ENCODE results near the gene ELOVL6. TPM values are rescaled to one million over a fixed set of nuclear protein-coding genes. Genes with fewer than 3 reads are reported as not detected.
A peak's percentile ranks its signal among the peaks of the same experiment; 100 is the strongest.

Gene ELOVL6
- total RNA-seq, 1 experiment from 2014 or later = 9.5 TPM

DNA sequence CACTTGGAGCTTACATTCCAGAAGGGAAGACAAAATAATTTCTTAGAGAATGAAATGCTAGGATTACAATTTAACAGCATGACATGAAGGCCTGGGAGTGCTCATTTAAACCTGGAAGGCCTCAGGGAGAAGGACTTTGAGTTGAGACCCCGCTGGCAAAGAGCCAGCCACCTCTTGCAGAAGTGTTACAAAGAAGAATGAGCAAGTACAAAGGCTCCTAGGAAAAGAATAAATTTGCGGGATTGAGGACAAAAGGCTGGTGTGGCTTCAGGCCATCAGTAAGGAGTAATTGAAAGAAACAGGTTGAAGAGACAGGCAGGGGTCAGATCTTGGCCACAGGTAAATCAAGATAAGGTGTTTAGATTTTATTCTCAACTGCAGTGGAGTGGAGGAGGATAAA, 3.1 kb upstream of the ELOVL6 start:
- ChIA-PET POLR2A (no interaction called here), CTCF (no interaction called here)
- H3K27me3 Mint-ChIP-seq (ENCODE audit: insufficient read depth, unreplicated experiment) = no peaks in the 10 kb centered on the region
- no peaks in the 10 kb centered on the region for H3K27me3 ChIP-seq (replicated peaks; ENCODE audit: control insufficient read depth, insufficient read depth, low read length)
- no TSS peak for BruUV-seq (replicated peaks)
- no peaks in the 10 kb centered on the region for H3K4me1 ChIP-seq
- no peaks in the 10 kb centered on the region for H3K36me3 Mint-ChIP-seq (ENCODE audit: insufficient read depth, unreplicated experiment)
- no peaks in the 10 kb centered on the region for H3K4me1 Mint-ChIP-seq (ENCODE audit: low read depth, unreplicated experiment)
- no peak overlapping the region for H3K4me3 ChIP-seq (ENCODE audit: low read depth, low read length)
- no peak overlapping the region for H3K4me3 Mint-ChIP-seq (ENCODE audit: unreplicated experiment)
- TF ChIP-seq, protein P1, sequence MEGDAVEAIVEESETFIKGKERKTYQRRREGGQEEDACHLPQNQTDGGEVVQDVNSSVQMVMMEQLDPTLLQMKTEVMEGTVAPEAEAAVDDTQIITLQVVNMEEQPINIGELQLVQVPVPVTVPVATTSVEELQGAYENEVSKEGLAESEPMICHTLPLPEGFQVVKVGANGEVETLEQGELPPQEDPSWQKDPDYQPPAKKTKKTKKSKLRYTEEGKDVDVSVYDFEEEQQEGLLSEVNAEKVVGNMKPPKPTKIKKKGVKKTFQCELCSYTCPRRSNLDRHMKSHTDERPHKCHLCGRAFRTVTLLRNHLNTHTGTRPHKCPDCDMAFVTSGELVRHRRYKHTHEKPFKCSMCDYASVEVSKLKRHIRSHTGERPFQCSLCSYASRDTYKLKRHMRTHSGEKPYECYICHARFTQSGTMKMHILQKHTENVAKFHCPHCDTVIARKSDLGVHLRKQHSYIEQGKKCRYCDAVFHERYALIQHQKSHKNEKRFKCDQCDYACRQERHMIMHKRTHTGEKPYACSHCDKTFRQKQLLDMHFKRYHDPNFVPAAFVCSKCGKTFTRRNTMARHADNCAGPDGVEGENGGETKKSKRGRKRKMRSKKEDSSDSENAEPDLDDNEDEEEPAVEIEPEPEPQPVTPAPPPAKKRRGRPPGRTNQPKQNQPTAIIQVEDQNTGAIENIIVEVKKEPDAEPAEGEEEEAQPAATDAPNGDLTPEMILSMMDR (IDR thresholded peaks at IDR 0.05; ENCODE audit: insufficient read depth in 1 of 2, low read depth in 1 of 2, low read length in 1 of 2, severe bottlenecking in 1 of 2, unreplicated experiment in 1 of 2) = no peak
- H3K9me3 Mint-ChIP-seq (ENCODE audit: unreplicated experiment) = no peaks in the 10 kb centered on the region
- H3K27ac Mint-ChIP-seq (ENCODE audit: unreplicated experiment) = no peak overlapping the region
- H3K36me3 ChIP-seq (ENCODE audit: control insufficient read depth, insufficient read depth, low read length) = no peaks in the 10 kb centered on the region
- H3K9me3 ChIP-seq = no peaks in the 10 kb centered on the region
- intact Hi-C loops (cut with micrococcal nuclease; ENCODE audit: unreplicated experiment) = no loop called here
- DNase-seq = no peak

DNA sequence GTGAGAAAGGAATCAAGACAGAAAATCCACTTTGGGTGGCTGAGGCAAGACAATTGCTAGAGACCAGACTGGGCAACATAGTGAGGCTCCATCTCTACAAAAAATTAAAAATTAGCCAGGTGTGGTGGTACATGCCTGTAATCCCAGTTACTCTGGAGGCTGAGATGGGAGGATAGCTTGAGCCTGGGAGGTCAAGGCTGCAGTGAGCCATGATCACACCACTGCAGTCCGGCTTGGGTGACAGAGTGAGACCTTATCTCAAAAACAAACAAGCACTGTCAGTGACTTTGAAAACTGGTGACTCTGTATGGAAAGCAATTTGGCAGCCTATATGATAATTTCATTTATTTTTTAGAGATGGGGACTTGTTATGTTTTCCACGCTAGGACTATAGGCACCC, 2.3 kb upstream of the ELOVL6 start:
- no peaks in the 10 kb centered on the region for H3K9me3 Mint-ChIP-seq (ENCODE audit: unreplicated experiment)
- ChIA-PET CTCF (no interaction called here), POLR2A (no interaction called here)
- no TSS peak for BruUV-seq (replicated peaks)
- TF ChIP-seq, protein P1 (IDR thresholded peaks at IDR 0.05; ENCODE audit: insufficient read depth in 1 of 2, low read depth in 1 of 2, low read length in 1 of 2, severe bottlenecking in 1 of 2, unreplicated experiment in 1 of 2) = no peak
- no peaks in the 10 kb centered on the region for H3K27me3 ChIP-seq (replicated peaks; ENCODE audit: control insufficient read depth, insufficient read depth, low read length)
- no peak for DNase-seq
- intact Hi-C loops (cut with micrococcal nuclease; ENCODE audit: unreplicated experiment) = no loop called here
- no peak overlapping the region for H3K4me3 Mint-ChIP-seq (ENCODE audit: unreplicated experiment)
- H3K27ac Mint-ChIP-seq (ENCODE audit: unreplicated experiment) = no peak overlapping the region
- H3K36me3 Mint-ChIP-seq (ENCODE audit: insufficient read depth, unreplicated experiment) = no peaks in the 10 kb centered on the region
- 0 out of 2 replicates have a peak, but pooled peaks cover under 1% of the 10 kb centered on the region for H3K4me1 ChIP-seq
- H3K36me3 ChIP-seq (ENCODE audit: control insufficient read depth, insufficient read depth, low read length) = no peaks in the 10 kb centered on the region
- no peaks in the 10 kb centered on the region for H3K4me1 Mint-ChIP-seq (ENCODE audit: low read depth, unreplicated experiment)
- no peaks in the 10 kb centered on the region for H3K27me3 Mint-ChIP-seq (ENCODE audit: insufficient read depth, unreplicated experiment)
- H3K9me3 ChIP-seq = no peaks in the 10 kb centered on the region
- no peak overlapping the region for H3K4me3 ChIP-seq (ENCODE audit: low read depth, low read length)

DNA sequence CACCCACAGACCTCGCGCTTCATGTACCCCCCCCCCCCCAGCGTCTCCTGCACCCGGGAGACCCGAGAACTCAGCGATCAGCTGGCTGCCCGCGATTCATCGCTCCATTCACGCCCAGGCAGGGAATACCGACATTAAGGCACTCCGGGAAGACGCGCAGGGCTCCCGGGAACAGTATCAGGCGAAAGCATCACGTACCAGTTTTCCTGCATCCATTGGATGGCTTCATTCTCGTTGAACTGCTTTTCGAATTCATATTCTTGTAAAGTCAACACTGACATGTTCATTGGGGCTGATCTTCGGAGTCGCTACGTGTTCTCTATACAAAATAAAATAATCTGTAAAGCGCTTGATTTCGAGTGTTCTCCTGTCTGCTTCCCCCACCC, 373 bp downstream of the ELOVL6 start:
- no peaks in the 10 kb centered on the region for H3K9me3 ChIP-seq
- H3K27me3 Mint-ChIP-seq (ENCODE audit: insufficient read depth, unreplicated experiment) = no peaks in the 10 kb centered on the region
- intact Hi-C loops (cut with micrococcal nuclease; ENCODE audit: unreplicated experiment) = loop anchor here (5.0 to 10.0 kb wide), 3 partner anchors 61 to 427 kb away; partner anchors contain the start of gene PITX2
- no peaks in the 10 kb centered on the region for H3K4me1 Mint-ChIP-seq (ENCODE audit: low read depth, unreplicated experiment)
- no peaks in the 10 kb centered on the region for H3K9me3 Mint-ChIP-seq (ENCODE audit: unreplicated experiment)
- H3K36me3 Mint-ChIP-seq (ENCODE audit: insufficient read depth, unreplicated experiment) = no peaks in the 10 kb centered on the region
- CTCF ChIA-PET = no interaction called here
- H3K36me3 ChIP-seq (ENCODE audit: control insufficient read depth, insufficient read depth, low read length) = no peaks in the 10 kb centered on the region
- no peaks in the 10 kb centered on the region for H3K27me3 ChIP-seq (replicated peaks; ENCODE audit: control insufficient read depth, insufficient read depth, low read length)
- peaks cover 20% of the 10 kb centered on the region for H3K4me1 ChIP-seq
- H3K27ac Mint-ChIP-seq (ENCODE audit: unreplicated experiment) = peak overlapping the region; percentile 78
- peak in 1 of 2 experiments; percentile 17 for DNase-seq
- TF ChIP-seq, protein P1 (IDR thresholded peaks at IDR 0.05; ENCODE audit: insufficient read depth in 1 of 2, low read depth in 1 of 2, low read length in 1 of 2, severe bottlenecking in 1 of 2, unreplicated experiment in 1 of 2) = no peak
- BruUV-seq (replicated peaks) = no TSS peak
- peak overlapping the region; percentile 86 for H3K4me3 Mint-ChIP-seq (ENCODE audit: unreplicated experiment)
- peak overlapping the region; percentile 62 for H3K4me3 ChIP-seq (ENCODE audit: low read depth, low read length)
- POLR2A ChIA-PET = interaction anchor here (0.6 kb wide), 1 partner anchor 53 kb away, joined by 5 read pairs; no protein-coding TSS in a partner anchor

Data from Caco-2 (cell line).